ENCODE measurements around the gene MYBPC3.
"Not testable (repeated sequence)": the region's sequence is repeated elsewhere in the genome, so short reads cannot be mapped to it uniquely, and the experiment has no call there.

The MYBPC3 gene

GRCh38 chr11:47340980-47341775, 11.3 kb downstream of the MYBPC3 start:
- H3K9ac ChIP-seq (ENCODE audit: insufficient read length), result no peak overlapping the region
- no peaks in the 10 kb centered on the region for H3K36me3 ChIP-seq (ENCODE audit: insufficient read depth, low read length)
- H3K4me3 ChIP-seq, result no peak overlapping the region
- no peak overlapping the region for H3K27ac ChIP-seq
- no peak for DNase-seq (ENCODE audit: low read depth, low spot score)
- no peaks in the 10 kb centered on the region for H3K9me3 ChIP-seq (ENCODE audit: low read depth, low read length)
- no peak for TF ChIP-seq EZH2 (IDR thresholded peaks at IDR 0.05)
- TF ChIP-seq POLR2AphosphoS5 (IDR thresholded peaks at IDR 0.05; ENCODE audit: borderline replicate concordance, low read depth, low read length), result no peak
- no peak for TF ChIP-seq FOXP2 (optimal IDR thresholded peaks at IDR 0.05; ENCODE audit: control extremely low read depth, extremely low read length, insufficient read depth)

DNA sequence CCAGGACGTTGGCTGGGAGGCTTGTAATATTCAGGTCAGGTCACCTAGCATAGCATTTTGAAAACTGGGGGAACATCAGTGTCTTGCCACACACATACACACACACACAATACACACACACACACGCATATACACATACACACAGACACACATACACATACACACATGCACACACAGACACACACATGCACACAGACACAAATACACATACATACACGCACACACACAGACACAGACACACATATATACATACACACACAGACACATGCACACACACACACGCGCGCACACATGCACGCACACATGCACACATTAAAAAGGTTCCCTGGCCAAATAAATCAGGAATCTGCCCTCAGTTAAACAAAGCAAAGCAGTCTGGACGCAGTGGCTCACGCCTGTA, 12.5 kb downstream of the MYBPC3 start:
- no peak overlapping the region for H3K27ac ChIP-seq
- H3K4me3 ChIP-seq, result no peak overlapping the region
- no peaks in the 10 kb centered on the region for H3K36me3 ChIP-seq (ENCODE audit: insufficient read depth, low read length)
- no peaks in the 10 kb centered on the region for H3K9me3 ChIP-seq (ENCODE audit: low read depth, low read length)
- TF ChIP-seq EZH2 (IDR thresholded peaks at IDR 0.05) (no peak), FOXP2 (optimal IDR thresholded peaks at IDR 0.05; ENCODE audit: control extremely low read depth, extremely low read length, insufficient read depth) (no peak), POLR2AphosphoS5 (IDR thresholded peaks at IDR 0.05; ENCODE audit: borderline replicate concordance, low read depth, low read length) (no peak)
- DNase-seq (ENCODE audit: low read depth, low spot score), result no peak
- H3K9ac ChIP-seq (ENCODE audit: insufficient read length), result no peak overlapping the region

- TF ChIP-seq FOXP2 (optimal IDR thresholded peaks at IDR 0.05; ENCODE audit: control extremely low read depth, extremely low read length, insufficient read depth) (no peak), POLR2AphosphoS5 (IDR thresholded peaks at IDR 0.05; ENCODE audit: borderline replicate concordance, low read depth, low read length) (no peak), EZH2 (IDR thresholded peaks at IDR 0.05) (no peak)
- Histone ChIP-seq H3K4me3 (no peak overlapping the region), H3K27ac (no peak overlapping the region), H3K9ac (ENCODE audit: insufficient read length) (no peak overlapping the region), H3K9me3 (ENCODE audit: low read depth, low read length) (no peaks in the 10 kb centered on the region), H3K36me3 (ENCODE audit: insufficient read depth, low read length) (no peaks in the 10 kb centered on the region)
- DNase-seq (ENCODE audit: low read depth, low spot score), result no peak
These were observed 13.9 kb downstream of the MYBPC3 start for GRCh38 chr11:47338396-47339241.

DNA sequence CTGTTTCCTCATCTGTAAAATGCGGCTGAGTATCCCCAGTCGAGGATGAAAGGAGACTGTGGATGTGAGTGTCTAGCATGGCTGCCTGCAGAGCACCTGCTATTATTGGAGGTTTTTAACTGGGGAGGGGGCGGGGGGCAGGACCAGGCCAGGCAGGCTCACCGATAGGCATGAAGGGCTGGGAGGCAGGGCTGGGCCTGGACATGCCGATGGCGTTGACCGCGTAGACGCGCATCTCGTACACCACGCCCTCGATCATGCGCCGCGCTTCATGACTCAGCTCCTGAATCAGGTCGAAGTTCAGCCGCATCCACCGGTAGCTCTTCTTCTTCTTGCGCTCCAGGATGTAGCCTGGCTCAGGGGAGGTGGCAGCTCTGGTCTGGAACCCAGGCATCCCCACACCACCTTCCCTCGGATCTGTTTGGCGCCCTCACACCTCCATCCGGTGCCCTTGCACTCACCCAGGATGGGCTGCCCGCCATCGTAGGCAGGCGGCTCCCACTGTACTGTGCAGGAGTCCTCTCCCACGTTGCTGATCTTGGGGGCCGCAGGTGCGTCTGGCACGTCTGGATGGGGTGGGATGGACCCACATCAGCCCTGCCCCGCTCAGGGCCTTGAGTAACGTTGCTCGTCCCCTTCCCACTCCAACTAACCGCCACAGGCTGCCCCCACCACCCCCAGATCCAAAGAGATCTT, 15.1 kb downstream of the MYBPC3 start:
- Histone ChIP-seq H3K4me3 (no peak overlapping the region), H3K9ac (ENCODE audit: insufficient read length) (no peak overlapping the region), H3K27ac (no peak overlapping the region), H3K9me3 (ENCODE audit: low read depth, low read length) (no peaks in the 10 kb centered on the region), H3K36me3 (ENCODE audit: insufficient read depth, low read length) (no peaks in the 10 kb centered on the region)
- DNase-seq (ENCODE audit: low read depth, low spot score), result no peak
- TF ChIP-seq FOXP2 (optimal IDR thresholded peaks at IDR 0.05; ENCODE audit: control extremely low read depth, extremely low read length, insufficient read depth) (no peak), EZH2 (IDR thresholded peaks at IDR 0.05) (no peak), POLR2AphosphoS5 (IDR thresholded peaks at IDR 0.05; ENCODE audit: borderline replicate concordance, low read depth, low read length) (no peak)

- Histone ChIP-seq H3K9me3 (ENCODE audit: low read depth, low read length) (no peaks in the 10 kb centered on the region), H3K36me3 (ENCODE audit: insufficient read depth, low read length) (no peaks in the 10 kb centered on the region), H3K9ac (ENCODE audit: insufficient read length) (no peak overlapping the region), H3K27ac (no peak overlapping the region), H3K4me3 (no peak overlapping the region)
- no peak for TF ChIP-seq EZH2 (IDR thresholded peaks at IDR 0.05)
- TF ChIP-seq FOXP2 (optimal IDR thresholded peaks at IDR 0.05; ENCODE audit: control extremely low read depth, extremely low read length, insufficient read depth), result no peak
- TF ChIP-seq POLR2AphosphoS5 (IDR thresholded peaks at IDR 0.05; ENCODE audit: borderline replicate concordance, low read depth, low read length), result no peak
- no peak for DNase-seq (ENCODE audit: low read depth, low spot score)
These were observed 15.9 kb downstream of the MYBPC3 start for GRCh38 chr11:47336595-47336994.

GRCh38 chr11:47335733-47336132, 16.8 kb downstream of the MYBPC3 start:
- H3K4me3 ChIP-seq, result no peak overlapping the region
- no peak overlapping the region for H3K27ac ChIP-seq
- no peak for TF ChIP-seq EZH2 (IDR thresholded peaks at IDR 0.05)
- no peak for TF ChIP-seq POLR2AphosphoS5 (IDR thresholded peaks at IDR 0.05; ENCODE audit: borderline replicate concordance, low read depth, low read length)
- no peak overlapping the region for H3K9ac ChIP-seq (ENCODE audit: insufficient read length)
- H3K36me3 ChIP-seq (ENCODE audit: insufficient read depth, low read length), result no peaks in the 10 kb centered on the region
- no peak for DNase-seq (ENCODE audit: low read depth, low spot score)
- no peaks in the 10 kb centered on the region for H3K9me3 ChIP-seq (ENCODE audit: low read depth, low read length)

GRCh38 chr11:47334699-47335411, 17.6 kb downstream of the MYBPC3 start:
- H3K4me3 ChIP-seq; H3K27ac ChIP-seq; H3K9ac ChIP-seq (ENCODE audit: insufficient read length): not testable (repeated sequence)

More at GRCh38 chr11:47334699-47335411, 17.6 kb downstream of the MYBPC3 start:
- not testable (repeated sequence) for DNase-seq (ENCODE audit: low read depth, low spot score); H3K36me3 ChIP-seq (ENCODE audit: insufficient read depth, low read length); H3K9me3 ChIP-seq (ENCODE audit: low read depth, low read length)
